HG03432 (cell line): ENCODE data around the gene MBLAC1.

Source experiments
- ATAC-seq: cut with Tn5 transposase; IDR thresholded peaks from one replicate; pipeline ENCODE4 v1.9.1; 2021; ENCODE audit warnings: mild to moderate bottlenecking, moderate library complexity; ENCODE audit not compliant: unreplicated experiment

Gene MBLAC1

DNA sequence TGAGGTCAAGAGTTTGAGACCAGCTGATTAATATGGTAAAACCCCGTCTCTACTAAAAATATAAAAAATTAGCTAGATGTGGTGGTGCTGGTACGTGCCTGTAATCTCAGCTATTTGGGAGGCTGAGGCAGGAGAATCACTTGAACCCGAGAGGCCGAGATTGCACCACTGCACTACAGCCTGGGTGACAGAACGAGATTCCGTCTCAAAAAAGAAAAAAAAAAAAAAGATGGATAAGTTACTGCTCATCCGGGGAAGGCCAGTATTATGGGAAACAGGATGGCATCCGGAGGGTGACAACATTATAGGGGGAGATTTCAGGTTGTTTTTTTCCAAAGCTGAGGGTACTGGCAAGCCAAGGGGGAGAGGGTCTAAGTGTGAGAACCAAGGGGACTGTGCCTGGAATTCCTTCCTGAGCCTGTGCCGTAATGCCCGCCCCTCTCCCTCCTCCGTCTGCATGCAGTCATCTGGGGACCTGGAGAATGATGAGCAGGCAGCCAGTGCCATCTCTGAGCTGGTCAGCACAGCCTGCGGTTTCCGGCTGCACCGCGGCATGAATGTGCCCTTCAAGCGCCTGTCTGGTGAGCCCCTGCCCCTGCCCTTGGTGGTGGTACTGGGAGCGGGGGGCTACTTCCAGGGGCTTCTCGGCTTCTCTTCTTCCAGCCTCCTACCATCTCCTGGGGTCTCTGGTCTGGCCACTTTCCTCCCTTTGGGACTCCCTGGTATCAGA, 26.3 kb downstream of the MBLAC1 start:
- ATAC-seq: no peak

DNA sequence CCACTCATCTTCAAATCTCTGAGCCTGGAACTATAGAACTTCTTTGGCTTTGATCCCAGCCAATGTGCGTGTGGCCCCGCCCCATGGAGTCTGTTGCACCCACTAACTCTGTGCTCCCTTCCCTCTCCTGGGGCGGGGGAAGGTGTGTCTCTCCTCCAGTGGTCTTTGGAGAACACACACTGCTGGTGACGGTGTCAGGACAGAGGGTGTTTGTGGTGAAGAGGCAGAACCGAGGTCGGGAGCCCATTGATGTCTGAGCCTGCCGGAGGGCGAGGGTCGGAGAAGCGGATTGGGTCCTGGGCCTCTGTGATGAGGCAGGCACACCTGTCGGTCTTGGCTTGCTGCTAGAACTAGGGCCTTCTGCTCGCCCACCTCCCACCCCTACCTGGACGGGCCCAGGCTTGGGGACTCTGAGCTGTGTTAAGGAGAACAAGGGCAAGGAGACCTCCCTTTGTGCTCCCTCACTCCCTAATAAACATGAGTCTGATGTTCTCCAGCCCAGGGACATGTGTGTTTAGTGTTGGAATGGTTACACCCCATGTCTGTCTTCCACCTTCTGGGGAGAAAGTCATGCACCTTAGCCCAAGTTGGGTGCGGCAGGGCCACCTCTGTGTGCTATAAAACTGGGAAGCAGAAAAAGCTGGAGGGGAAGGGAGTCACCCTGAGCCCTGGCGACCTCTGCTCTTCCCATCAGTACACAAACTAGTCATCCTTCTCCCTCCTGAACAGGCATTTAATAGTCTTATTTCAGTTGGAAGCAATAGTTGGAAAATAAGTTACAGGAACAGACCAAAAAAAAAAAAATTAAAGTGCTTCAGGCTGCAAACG, 27.2 kb downstream of the MBLAC1 start:
- ATAC-seq: no peak

DNA sequence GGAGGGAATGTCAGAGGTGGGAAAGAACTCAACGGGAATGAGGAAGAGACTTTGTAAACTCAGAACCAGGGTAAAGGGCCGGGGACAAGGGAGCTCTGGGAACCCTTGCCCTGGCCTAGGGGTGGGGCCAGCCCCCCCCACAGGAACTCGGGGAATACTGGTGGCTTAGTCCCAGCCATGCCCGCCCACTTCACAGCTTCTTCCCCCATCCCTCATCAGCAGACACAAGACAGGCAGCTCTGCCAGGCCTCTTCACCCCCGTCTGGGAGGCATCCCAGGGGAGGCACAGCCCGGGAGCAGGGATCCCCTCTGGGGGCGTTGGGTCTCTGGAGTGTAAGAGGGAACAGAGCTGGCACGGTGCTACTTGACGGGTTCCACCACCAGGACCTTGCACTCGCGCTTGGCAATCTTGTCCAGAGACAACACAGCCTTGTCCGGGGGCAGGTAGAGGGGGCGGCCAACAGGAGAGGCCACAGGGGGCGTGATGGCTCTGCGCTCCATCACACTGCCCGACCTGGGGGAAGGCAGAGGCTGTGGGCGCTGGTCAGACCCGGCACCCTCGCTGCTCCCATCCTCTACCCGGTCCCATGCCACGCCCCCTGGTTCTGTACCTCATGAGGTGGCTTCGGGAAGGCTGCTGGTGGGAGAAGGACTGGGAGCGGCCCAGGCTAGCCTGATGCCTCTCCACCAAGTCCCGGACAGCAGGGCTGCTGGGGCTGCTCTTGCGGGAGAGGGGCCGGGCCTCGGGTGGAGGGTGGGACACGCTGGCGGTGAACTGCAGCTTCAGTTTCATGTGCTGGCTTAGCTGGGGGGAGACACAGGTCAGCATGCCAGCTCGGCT, 28.1 kb downstream of the MBLAC1 start:
- no peak for ATAC-seq

DNA sequence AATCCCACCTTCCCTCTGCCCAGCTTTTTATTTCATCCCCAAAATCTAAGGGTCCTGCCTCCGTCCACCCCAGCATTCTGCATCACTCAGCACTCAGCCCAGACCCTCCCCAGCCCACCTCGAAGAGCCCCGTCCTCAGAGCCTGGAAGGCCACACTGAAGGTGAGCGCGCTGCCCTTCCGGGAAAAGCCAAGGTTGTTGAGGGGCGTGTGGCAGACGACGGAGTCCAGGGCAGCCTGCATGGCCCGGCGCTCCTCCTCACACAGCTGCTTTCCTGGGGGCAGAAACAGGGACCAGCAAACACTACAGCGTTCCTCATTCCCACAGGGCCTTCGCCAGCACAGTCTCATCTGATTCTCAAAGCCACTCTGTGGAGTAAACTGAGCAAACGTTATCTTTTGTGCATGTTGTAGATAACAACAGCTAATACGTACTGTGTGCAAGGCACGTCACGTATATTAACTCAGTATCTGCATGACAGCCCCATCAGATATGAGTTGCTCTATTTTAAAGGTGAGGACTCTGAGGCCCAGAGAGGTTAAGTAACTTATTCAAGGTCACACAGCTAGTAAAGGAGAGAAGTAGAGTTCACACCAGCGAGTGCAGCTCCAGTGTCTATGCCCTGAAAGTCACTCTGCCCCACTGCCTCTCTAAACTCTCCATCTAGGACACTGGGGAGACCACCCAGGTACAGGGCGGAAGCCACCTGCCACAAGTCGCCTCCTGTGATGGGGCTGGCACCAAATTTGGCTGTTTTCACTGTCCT, 29.0 kb downstream of the MBLAC1 start:
- ATAC-seq: no peak

DNA sequence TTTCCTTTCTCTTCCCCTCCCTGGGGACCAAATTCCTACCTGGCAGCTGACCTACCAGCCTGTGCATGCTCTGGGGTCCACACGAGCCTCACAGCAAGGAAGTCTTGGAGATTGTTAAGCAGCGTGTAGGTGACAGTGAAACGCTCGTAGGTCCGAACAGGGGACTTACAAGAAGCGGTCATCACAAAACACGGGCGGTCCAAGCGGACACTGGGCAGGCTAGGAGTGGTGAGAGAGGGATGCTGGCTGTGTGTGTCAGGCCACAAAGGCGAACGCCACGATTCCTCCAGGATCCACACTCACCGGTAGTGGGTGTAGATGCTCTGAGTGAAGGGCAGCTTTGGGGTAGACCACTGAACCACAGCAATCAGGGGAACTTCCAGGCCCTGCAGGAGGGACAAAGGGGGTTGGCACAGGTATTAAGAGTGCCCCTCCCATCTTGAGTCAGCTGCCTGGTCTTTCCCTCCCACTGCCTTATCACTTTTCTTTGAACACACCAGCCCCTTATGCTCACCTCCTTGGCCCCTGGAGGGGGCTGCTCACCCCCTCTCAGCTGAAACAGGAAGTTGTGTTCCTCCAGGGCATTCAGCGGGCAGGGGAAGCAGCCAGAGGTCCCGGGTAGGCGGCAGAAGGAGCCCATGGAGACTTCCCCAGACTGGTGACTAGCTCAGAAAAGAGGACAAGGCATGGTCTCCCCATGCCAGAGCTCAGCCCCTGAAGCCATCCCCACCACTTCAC, 29.7 kb downstream of the MBLAC1 start:
- ATAC-seq: no peak

DNA sequence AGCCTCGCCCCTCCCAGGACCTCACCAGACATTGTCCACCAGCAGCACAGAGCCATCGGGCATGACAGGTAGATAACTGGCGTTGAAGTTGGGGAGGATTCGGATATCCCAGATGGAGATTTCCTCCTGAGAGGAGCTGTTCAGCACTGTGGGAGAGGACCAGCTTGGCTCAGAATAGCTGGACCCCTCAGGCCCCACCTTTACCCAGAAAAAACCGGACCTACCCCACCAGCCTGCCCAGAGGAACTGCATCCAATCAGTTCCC, 30.2 kb downstream of the MBLAC1 start:
- no peak for ATAC-seq

DNA sequence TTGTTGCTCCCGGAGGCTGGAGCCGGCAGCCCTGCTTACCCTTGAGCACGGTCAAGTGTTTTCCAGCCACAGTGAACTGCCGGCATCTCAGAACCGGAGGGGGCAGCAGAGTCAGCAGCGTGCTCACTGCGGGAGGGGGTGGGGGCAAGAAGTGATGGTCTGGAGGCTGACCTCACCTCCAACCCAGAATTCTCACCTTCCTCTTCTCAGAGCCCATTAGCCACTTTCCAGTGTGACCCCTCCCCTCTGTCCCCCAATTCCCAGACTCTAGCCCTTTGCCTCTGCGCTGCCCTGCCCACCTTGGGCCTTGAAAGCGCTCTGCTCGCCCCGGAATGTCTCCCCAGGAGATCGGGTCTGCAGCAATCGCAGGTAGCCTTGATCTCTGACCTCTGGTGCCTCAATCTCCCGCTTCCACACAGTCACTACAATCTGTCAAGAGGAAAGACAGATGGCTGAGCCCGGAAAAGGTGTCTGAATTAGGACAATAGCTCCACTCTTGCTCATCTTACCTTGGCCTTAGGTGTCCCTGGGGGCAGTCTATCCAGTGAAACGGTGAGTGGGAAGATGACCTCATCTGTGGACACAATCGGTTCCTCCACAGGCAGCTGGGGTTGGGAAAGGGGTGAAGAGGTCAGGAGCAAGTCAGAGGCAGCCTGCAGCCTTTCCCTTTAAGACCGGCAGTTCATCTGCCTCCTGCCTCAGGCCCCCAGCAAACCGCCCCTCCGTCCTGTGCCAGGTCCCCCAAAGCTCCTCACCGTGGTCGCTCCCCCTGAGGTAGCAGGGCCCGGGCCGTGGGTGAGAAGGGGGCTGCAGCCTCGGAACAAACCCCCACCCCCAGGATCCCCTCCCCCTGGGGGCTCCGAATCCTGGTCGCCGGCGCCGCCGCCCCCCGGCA, 30.8 kb downstream of the MBLAC1 start:
- no peak for ATAC-seq

DNA sequence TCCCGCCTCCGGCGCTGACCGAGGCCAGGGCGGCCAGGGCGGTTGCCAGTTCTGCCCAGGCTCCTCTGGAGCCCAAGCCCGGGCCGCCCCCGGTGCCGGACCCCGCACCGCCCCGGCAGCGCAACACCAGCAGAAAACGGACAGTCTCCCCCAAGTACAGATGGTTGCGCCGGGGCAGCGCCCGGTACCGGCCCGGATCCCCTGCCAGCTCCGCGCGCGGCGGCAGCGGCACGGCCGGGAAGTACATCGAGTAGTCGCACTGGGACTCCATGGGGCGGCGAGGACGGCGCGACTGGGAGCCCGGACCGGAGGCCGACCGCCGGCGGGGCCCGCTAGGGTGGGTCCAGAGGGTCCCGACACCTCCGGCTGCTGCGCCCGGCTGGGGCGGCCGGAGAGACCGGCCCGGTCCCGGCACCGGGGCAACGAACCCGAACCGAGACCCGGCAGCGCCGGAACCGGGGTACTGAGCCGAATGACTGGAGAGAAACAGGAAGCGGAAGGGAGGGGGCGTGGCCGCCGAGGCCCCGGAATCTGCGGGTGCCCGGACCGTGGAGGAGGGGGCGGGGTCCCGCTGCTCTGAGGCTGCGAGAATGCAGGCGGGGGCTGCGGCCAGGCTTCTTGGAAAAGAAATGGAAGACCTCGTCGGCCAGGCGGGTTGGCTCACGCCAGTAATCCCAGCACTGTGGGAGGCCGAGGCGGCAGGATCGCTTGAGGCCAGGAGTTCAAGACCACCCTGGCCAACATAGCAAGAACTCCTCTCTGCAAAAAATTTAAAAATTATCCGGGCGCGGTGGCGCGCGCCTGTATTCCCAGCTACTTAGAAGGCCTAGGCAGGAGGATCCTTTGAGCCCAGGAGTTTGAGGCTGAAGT, 31.7 kb downstream of the MBLAC1 start, which contains the start of gene TRAPPC14:
TSS of gene TRAPPC14 (minus strand) at position 495 of the 870 bp plus-strand sequence. CDS start at position 271, 224 bp downstream.
- peak; percentile 81 for ATAC-seq

DNA sequence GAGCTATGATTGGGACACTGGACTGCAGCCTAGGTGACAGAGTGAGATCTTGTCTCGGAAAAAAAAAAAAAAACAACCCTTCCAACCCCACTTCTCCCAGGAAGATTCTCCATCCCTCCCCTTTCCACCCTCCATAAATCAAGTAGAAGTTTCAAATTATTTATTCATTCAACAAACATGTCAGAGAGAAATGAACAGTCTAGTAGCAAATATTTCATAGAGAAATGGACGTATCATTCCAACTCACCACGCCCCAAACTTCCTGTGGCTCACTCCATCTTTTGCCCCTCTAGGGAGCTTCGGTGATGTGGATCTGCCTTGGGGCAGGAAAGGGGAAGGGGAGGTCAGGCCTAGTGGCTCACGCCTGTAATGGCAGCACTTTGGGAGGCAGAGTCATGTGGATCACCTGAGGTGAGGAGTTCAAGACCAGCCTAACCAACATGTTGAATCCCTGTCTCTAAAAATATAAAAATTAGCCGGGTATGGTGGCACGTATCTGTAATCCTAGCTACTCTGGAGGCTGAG, 32.4 kb downstream of the MBLAC1 start:
- ATAC-seq: no peak

DNA sequence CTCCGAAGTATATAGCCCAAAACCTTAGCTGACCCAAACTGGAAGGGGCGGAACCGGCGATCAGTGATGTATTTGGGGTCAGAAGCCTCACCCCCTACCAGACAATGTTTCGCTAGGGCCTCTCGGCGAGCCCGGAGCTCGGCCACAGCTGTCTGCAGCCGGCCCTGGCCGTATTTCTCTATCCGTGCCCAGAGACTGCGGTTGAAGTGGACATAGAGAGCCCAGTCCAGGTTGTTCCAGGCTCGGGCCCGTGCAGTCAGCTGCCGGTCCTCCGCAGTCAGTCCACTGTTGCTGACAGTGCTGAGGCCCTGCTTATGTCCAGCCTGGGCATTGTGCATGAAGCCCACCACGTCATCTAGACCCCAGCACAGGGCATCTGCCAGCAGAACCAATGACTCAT, 33.3 kb downstream of the MBLAC1 start:
- ATAC-seq: no peak

DNA sequence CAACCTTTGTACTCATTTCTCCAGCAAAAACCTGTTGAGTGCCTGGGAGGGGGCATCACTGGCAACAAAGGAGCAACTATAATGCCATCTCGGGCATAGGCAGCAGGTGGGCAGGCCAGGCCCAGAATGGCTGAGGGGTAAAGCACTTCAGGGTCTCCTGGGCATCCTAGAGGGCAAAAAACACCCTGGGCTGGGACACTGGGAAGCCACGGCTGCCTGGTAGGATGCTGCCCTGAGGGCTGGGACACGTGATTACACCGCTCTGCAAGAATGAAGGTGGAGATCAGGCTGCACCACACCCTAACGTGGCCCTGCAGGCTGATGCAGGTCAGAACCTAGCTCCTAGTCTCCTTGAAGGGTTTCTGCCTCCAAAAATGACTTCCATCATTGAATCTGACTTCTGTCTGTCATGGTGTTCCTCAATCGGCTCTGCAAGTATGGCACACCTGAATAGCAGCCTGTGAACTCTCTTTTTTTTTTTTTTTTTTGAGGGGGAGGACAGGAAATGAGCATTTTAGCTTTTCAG, 36.3 kb downstream of the MBLAC1 start:
- ATAC-seq: no peak

DNA sequence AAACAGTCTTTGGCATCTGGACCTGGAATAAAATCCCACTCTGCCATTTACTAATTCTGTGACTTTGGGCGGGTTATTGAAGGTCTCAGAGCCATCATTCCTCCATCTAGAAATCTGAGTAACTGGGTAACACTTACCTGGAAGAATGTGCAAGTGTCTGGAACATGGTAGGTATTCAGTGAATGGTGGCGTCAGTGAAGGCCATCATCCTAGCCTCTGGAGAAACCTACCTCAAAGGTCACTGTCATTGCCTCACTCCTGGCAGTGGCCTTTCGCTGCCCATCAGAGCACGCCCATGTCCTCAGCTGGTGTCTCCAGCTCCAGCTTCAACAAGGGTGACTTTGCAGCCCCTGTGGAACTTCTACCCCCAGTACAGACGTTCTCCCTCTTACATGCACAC, 37.1 kb downstream of the MBLAC1 start:
- ATAC-seq: no peak

DNA sequence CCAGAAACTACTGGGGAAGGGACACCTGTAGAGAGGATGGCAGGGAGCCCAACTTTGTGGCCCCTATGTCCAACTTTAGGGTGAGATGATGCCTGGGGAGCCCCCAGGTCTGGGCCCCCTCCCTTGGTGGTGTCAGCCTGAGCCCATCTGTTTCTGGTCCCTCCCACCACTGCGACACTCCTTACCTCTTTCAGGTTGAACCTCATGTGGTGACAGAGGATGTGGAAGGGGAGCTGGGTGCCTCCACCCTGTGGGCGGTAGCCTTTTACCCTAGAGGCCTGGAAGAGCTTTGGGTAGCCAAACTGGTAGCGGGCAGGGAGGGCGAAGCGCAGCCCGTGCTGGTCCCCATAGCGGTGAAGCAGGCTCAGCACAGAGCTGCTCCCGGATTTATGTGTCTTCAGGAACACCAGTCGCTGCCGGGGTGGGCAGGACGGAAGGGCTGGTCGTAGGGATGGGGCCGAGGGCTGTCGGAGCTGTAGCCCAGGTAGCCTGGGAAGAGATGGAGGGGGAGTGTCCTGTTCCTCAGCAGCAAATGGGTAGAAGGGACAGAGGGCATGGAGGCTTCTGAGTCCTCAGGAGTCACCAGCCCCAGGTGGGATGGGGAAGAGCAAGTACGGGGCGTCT, 39.7 kb downstream of the MBLAC1 start:
- ATAC-seq: no peak

DNA sequence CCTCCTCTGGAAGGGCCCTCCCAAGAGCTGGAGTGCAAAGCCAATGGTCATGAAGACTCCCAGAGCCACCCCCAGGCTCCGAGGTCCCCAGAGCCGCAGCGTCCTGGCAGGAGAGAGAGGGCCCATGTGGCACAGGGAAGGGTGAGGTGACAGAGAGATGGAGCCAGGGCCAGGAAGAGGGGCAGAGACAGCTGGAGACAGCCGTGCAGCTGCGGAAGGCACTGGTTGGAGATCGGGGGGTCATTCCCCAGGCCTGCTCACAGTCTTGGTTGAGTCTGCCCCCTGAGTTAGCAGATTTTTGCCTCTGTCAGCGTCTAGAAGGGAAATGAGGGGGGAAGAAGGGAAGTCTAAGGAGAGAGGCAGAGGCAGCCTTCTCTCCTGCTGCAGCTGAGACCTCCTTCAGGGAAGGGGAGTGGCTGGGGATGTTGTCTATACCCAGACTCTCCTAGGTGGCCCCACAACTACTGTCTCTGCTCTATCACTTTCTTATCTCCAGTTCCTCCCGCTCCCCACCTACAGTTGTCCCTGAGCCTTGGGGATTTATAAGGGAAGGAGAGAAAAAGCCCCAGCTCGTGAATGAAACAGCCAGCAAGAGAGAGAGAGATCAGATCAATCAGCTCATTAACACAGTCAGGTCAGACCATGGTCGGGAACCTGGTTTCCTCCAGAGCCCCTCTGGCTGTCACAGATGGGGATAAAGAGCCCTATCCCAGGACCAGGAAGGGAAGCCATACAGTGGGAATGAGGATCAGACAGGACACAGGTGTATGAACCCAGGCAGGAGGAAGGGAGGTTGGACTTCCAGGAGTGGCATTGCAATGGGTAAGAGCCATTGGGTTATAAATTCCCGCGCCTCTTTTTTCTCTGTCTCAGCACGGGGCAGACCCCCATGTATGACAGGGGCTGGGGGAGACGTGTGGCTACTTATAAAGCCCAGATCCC, 40.5 kb downstream of the MBLAC1 start:
- ATAC-seq: no peak

DNA sequence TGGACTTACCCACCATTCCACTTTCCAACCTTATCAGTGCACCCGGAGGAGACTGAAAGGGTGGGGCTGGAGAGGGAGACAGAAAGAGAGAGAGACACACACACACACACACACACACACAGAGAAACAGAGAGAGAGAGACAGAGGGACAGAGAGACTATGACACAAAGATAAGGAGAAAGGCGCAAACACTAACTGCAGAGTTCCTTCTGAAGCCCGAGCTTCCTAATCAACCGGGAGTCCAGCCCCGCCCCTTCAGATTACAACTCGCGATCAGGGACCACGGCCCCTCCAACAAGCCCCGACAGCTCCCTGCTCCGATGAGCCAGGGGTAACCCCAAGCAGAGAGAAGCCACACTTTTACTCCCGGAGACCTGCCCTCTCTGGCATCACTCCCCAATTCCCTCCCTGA, 41.2 kb downstream of the MBLAC1 start:
- ATAC-seq: no peak
